Activated naive CD8-positive, alpha-beta T cell treated with anti-CD3 and anti-CD28 coated beads, Interleukin-2, amount 50 U/mL, for 24 hours (primary cell): ENCODE results near the gene LTK.
A peak's percentile ranks its signal among the peaks of the same experiment; 100 is the strongest.

Source experiments
- ATAC-seq: fragments of 150-1000 bp; cut with Tn5 transposase; one replicate; pipeline ENCODE4 v1.10.0; 2021
- DNase-seq: peaks from one replicate; pipeline ENCODE4 v3.0.0; 2021
- H3K27ac Mint-ChIP-seq: one replicate; pipeline ENCODE4 v1.8.0; 2021; ENCODE audit warnings: mild to moderate bottlenecking, mixed read lengths
- H3K27me3 Mint-ChIP-seq: one replicate; pipeline ENCODE4 v1.8.0; 2021; ENCODE audit warnings: mixed read lengths
- H3K36me3 Mint-ChIP-seq: one replicate; pipeline ENCODE4 v1.8.0; 2021; ENCODE audit warnings: low read depth, mixed read lengths
- H3K4me1 Mint-ChIP-seq: one replicate; pipeline ENCODE4 v1.8.0; 2021; ENCODE audit warnings: mixed read lengths
- H3K4me3 Mint-ChIP-seq: one replicate; pipeline ENCODE4 v1.8.0; 2021; ENCODE audit warnings: mild to moderate bottlenecking, moderate library complexity, mixed read lengths
- H3K9me3 Mint-ChIP-seq: one replicate; pipeline ENCODE4 v1.8.0; 2021; ENCODE audit warnings: mixed read lengths

The LTK gene

GRCh38 chr15:41495736-41496599 is 17.7 kb downstream of the LTK start:
- DNase-seq = no peak
- Mint-ChIP-seq H3K9me3 (no peaks in the 10 kb centered on the region), H3K27ac (no peak overlapping the region), H3K27me3 (peaks cover 69% of the 10 kb centered on the region), H3K36me3 (no peaks in the 10 kb centered on the region), H3K4me3 (no peak overlapping the region), H3K4me1 (peaks cover 29% of the 10 kb centered on the region)
- ATAC-seq = no peak

- Mint-ChIP-seq H3K27ac (no peak overlapping the region), H3K27me3 (peaks cover 64% of the 10 kb centered on the region)
- ATAC-seq = no peak
Observed at GRCh38 chr15:41494922-41495735, 18.5 kb downstream of the LTK start.

GRCh38 chr15:41494190-41494921 is 19.3 kb downstream of the LTK start:
- H3K27ac Mint-ChIP-seq = no peak overlapping the region
- peaks cover 56% of the 10 kb centered on the region for H3K27me3 Mint-ChIP-seq
- no peaks in the 10 kb centered on the region for H3K9me3 Mint-ChIP-seq
- H3K4me3 Mint-ChIP-seq = peak overlapping the region; percentile 52
- no peaks in the 10 kb centered on the region for H3K36me3 Mint-ChIP-seq
- ATAC-seq = peak; percentile 4
- DNase-seq = no peak
- peaks cover 40% of the 10 kb centered on the region for H3K4me1 Mint-ChIP-seq

More at GRCh38 chr15:41494922-41495735, 18.5 kb downstream of the LTK start:
- Mint-ChIP-seq H3K4me1 (peaks cover 32% of the 10 kb centered on the region), H3K36me3 (no peaks in the 10 kb centered on the region), H3K9me3 (no peaks in the 10 kb centered on the region), H3K4me3 (peak overlapping the region; percentile 53)
- DNase-seq = no peak

GRCh38 chr15:41493902-41494189 is 19.8 kb downstream of the LTK start:
- H3K27ac Mint-ChIP-seq = no peak overlapping the region
- H3K4me1 Mint-ChIP-seq = peaks cover 43% of the 10 kb centered on the region
- H3K27me3 Mint-ChIP-seq = peaks cover 52% of the 10 kb centered on the region
- no peak overlapping the region for H3K4me3 Mint-ChIP-seq
- H3K36me3 Mint-ChIP-seq = no peaks in the 10 kb centered on the region
- no peak for ATAC-seq
- no peak for DNase-seq
- H3K9me3 Mint-ChIP-seq = no peaks in the 10 kb centered on the region

GRCh38 chr15:41493205-41493901 is 20.3 kb downstream of the LTK start, which contains the start of gene ITPKA:
ITPKA (plus strand) TSS chr15:41493874; CDS start chr15:41493928, 54 bp downstream.
- DNase-seq = peak; percentile 94
- H3K36me3 Mint-ChIP-seq = no peaks in the 10 kb centered on the region
- peak; percentile 82 for ATAC-seq
- peaks cover 48% of the 10 kb centered on the region for H3K27me3 Mint-ChIP-seq
- H3K9me3 Mint-ChIP-seq = no peaks in the 10 kb centered on the region
- peak within 1 kb of the TSS; percentile 68 for H3K4me3 Mint-ChIP-seq
- peaks cover 45% of the 10 kb centered on the region for H3K4me1 Mint-ChIP-seq
- H3K27ac Mint-ChIP-seq = peak within 1 kb of the TSS; percentile 75

- peaks cover 3% of the 10 kb centered on the region for H3K36me3 Mint-ChIP-seq
- ATAC-seq (no peak), DNase-seq (no peak)
- peak overlapping the region; percentile 68 for H3K4me3 Mint-ChIP-seq
- peak overlapping the region; percentile 75 for H3K27ac Mint-ChIP-seq
- H3K4me1 Mint-ChIP-seq = peaks cover 51% of the 10 kb centered on the region
- peaks cover 44% of the 10 kb centered on the region for H3K27me3 Mint-ChIP-seq
- H3K9me3 Mint-ChIP-seq = no peaks in the 10 kb centered on the region
Observed at GRCh38 chr15:41492597-41493204, 20.9 kb downstream of the LTK start.

- no peak for DNase-seq
- Mint-ChIP-seq H3K27ac (no peak overlapping the region), H3K27me3 (peaks cover 37% of the 10 kb centered on the region), H3K4me1 (peaks cover 54% of the 10 kb centered on the region), H3K9me3 (no peaks in the 10 kb centered on the region), H3K36me3 (peaks cover 3% of the 10 kb centered on the region), H3K4me3 (no peak overlapping the region)
- ATAC-seq = no peak
Observed at GRCh38 chr15:41491889-41492288, 21.7 kb downstream of the LTK start.

- Mint-ChIP-seq H3K27me3 (peaks cover 28% of the 10 kb centered on the region), H3K4me1 (peaks cover 56% of the 10 kb centered on the region), H3K27ac (peak overlapping the region; percentile 57), H3K9me3 (no peaks in the 10 kb centered on the region), H3K4me3 (peak overlapping the region; percentile 19), H3K36me3 (peaks cover 3% of the 10 kb centered on the region)
- ATAC-seq (peak; percentile 78), DNase-seq (no peak)
Observed at GRCh38 chr15:41490355-41490754, 23.3 kb downstream of the LTK start.

- Mint-ChIP-seq H3K9me3 (no peaks in the 10 kb centered on the region), H3K27ac (no peak overlapping the region), H3K36me3 (peaks cover 3% of the 10 kb centered on the region), H3K4me1 (peaks cover 53% of the 10 kb centered on the region), H3K4me3 (no peak overlapping the region), H3K27me3 (peaks cover 25% of the 10 kb centered on the region)
- ATAC-seq = no peak
- DNase-seq = no peak
Observed at GRCh38 chr15:41489641-41490040, 24.0 kb downstream of the LTK start.

GRCh38 chr15:41487802-41488201 is 25.8 kb downstream of the LTK start:
- DNase-seq (no peak), ATAC-seq (peak; percentile 11)

GRCh38 chr15:41487381-41487780 is 26.2 kb downstream of the LTK start:
- Mint-ChIP-seq H3K9me3 (no peaks in the 10 kb centered on the region), H3K27ac (no peak overlapping the region), H3K4me3 (no peak overlapping the region), H3K4me1 (peaks cover 62% of the 10 kb centered on the region), H3K27me3 (peaks cover 17% of the 10 kb centered on the region), H3K36me3 (peaks cover 6% of the 10 kb centered on the region)
- DNase-seq = no peak
- ATAC-seq = no peak

More at GRCh38 chr15:41487802-41488201, 25.8 kb downstream of the LTK start:
- Mint-ChIP-seq H3K36me3 (peaks cover 3% of the 10 kb centered on the region), H3K27me3 (peaks cover 21% of the 10 kb centered on the region), H3K4me1 (peaks cover 63% of the 10 kb centered on the region), H3K27ac (peak overlapping the region; percentile 84), H3K9me3 (no peaks in the 10 kb centered on the region), H3K4me3 (peak overlapping the region; percentile 49)

GRCh38 chr15:41486286-41486685 is 27.3 kb downstream of the LTK start:
- Mint-ChIP-seq H3K4me1 (peaks cover 53% of the 10 kb centered on the region), H3K9me3 (no peaks in the 10 kb centered on the region), H3K4me3 (no peak overlapping the region), H3K27ac (no peak overlapping the region), H3K36me3 (peaks cover 10% of the 10 kb centered on the region), H3K27me3 (peaks cover 8% of the 10 kb centered on the region)
- ATAC-seq (no peak), DNase-seq (no peak)

GRCh38 chr15:41484937-41485625 is 28.5 kb downstream of the LTK start:
- Mint-ChIP-seq H3K4me3 (no peak overlapping the region), H3K27ac (peak overlapping the region; percentile 30), H3K36me3 (peaks cover 18% of the 10 kb centered on the region), H3K4me1 (peaks cover 42% of the 10 kb centered on the region), H3K9me3 (no peaks in the 10 kb centered on the region), H3K27me3 (peaks cover 4% of the 10 kb centered on the region)
- no peak for DNase-seq
- ATAC-seq = no peak
